Heart right ventricle (tissue), 16 donors: ENCODE data around the gene CCNL1. TPM values are rescaled to one million over a fixed set of nuclear protein-coding genes. Genes with fewer than 3 reads are reported as not detected.

Source experiments
- ATAC-seq, 8 donors: fragments of 200-7000 bp; cut with Tn5 transposase; one replicate each; pipeline ENCODE4 v1.9.1; 2020; ENCODE audit warnings: mild to moderate bottlenecking in 8 of 8, moderate library complexity in 8 of 8, moderate number of reproducible peaks in 1 of 8
- DNase-seq, 2 donors: peaks; one replicate each; pipeline ENCODE4 v3.0.0-alpha.2; 2020
- H3K27ac ChIP-seq, 10 donors: fragments of 200-600 bp; sonication (generic) in 2 of 10; one replicate each; pipeline versions ENCODE4 v1.5.0 to v1.8.0; 2020 to 2022; ENCODE audit warnings: mild to moderate bottlenecking in 3 of 10
- H3K27me3 ChIP-seq, 7 donors: fragments of 200-600 bp; one replicate each; pipeline ENCODE4 v1.8.0; 2021 to 2022; ENCODE audit warnings: mild to moderate bottlenecking in 2 of 7
- H3K36me3 ChIP-seq, 9 donors: fragments of 200-600 bp; sonication (generic) in 1 of 9; one replicate each; pipeline versions ENCODE4 v1.5.0 to v1.8.0; 2020 to 2022; ENCODE audit warnings: mild to moderate bottlenecking in 2 of 9
- H3K4me1 ChIP-seq, 9 donors: fragments of 200-600 bp; sonication (generic) in 1 of 9; one replicate each; pipeline versions ENCODE4 v1.5.0 to v1.8.0; 2020 to 2022; ENCODE audit warnings: mild to moderate bottlenecking in 4 of 9
- H3K4me3 ChIP-seq, 10 donors: fragments of 200-600 bp; sonication (generic) in 2 of 10; one replicate each; pipeline versions ENCODE4 v1.5.0 to v1.8.0; 2020 to 2022; ENCODE audit warnings: mild to moderate bottlenecking in 7 of 10, moderate library complexity in 2 of 10
- H3K9me3 ChIP-seq, 11 donors: fragments of 200-600 bp in 10 of 11; sonication (generic) in 2 of 11; one replicate each; pipeline versions ENCODE4 v1.5.0 to v1.8.0; 2013 to 2022; ENCODE audit warnings: mild to moderate bottlenecking in 2 of 11, control low read depth in 1 of 11, moderate library complexity in 1 of 11
- WGBS, 2 donors: extraction: QIAGEN DNeasy Blood & Tissue Kit; methylation state at CpG; one replicate each; pipeline ENCODE4 v1.1.7; 2013; ENCODE audit warnings: inconsistent platforms in 1 of 2; 5-methylcytosine and 5-hydroxymethylcytosine counted together
- intact Hi-C, 10 donors: fragments of 100-400 bp; cut with DNase I; formaldehyde crosslinking; loops; one replicate each; pipeline versions ENCODE4 v1.11.1 to v1.14.2; 2022
- polyA plus RNA-seq, 2 donors: library from polyadenylated mRNA; stranded (reverse); fragments of 200-250 nt; gene quantifications; one replicate each; pipeline ENCODE4 v1.2.3, GENCODE V29; 2013
- total RNA-seq, 10 donors: library from RNA; stranded (reverse); fragmentation: NEBNext Ultra II Directional in 3 of 10; extraction: Animal tissue kit (Norgen Biotek cat#: 25700) in 3 of 10; gene quantifications; one replicate each; pipeline versions ENCODE4 v1.2.1 to v1.2.4, GENCODE V29; 2021 to 2023
- TF ChIP-seq, protein P1 (sequence below), 9 donors: fragments of 200-600 bp; sonication (generic) in 2 of 9; IDR thresholded peaks; one replicate each; pipeline versions ENCODE4 v1.5.0 to v1.8.0; 2021 to 2022; ENCODE audit warnings: antibody characterized with exemption in 9 of 9, mild to moderate bottlenecking in 5 of 9, moderate library complexity in 1 of 9
- donor health status: Arrhythmogenic right ventricular cardiomyopathy.
- donor health status: ischemic (EF 13 %, LVEDD 7.1; RV severe dilation, severe dysfunction).
- donor health status: healthy with polysubstance abuse.
- donor health status: DM: no; HTN: yes; CAD: no.
- donor health status: DM: no; HTN: no; CAD: no.
- donor health status: ischemic (EF 25% LVEDD 6.9; RV normal size, moderate dysfunction).
- donor health status: ischemic (EF 25% LVEDD 5.7; RV mildly dilated, moderate dysfunction).
- donor health status: healthy.
- donor health status: DM: yes; HTN: yes; CAD: no.
- donor health status: Ischemic cardiomyopathy.
- donor health status: ischemic (EF 35%, LVEDD 5.7; RV mildly dilated, moderate dysfunction).
- donor health status: nonischemic (EF 11% LVEDD 7.7; RV severe dilation, severe dysfunction).
- donor health status: DM: yes; HTN: yes; CAD: no.
- donor health status: PGD.
- donor health status: ischemic (EF 29% LVEDD 5.4; RV normal size, mild dysfunction).
- donor health status: nonischemic (EF 23%, LVEDD 6.1; RV moderate dilation, normal function).

CCNL1 gene
- total and polyA plus RNA-seq, 12 donors, result 19.1 to 77.3 (median 24.7) TPM

DNA sequence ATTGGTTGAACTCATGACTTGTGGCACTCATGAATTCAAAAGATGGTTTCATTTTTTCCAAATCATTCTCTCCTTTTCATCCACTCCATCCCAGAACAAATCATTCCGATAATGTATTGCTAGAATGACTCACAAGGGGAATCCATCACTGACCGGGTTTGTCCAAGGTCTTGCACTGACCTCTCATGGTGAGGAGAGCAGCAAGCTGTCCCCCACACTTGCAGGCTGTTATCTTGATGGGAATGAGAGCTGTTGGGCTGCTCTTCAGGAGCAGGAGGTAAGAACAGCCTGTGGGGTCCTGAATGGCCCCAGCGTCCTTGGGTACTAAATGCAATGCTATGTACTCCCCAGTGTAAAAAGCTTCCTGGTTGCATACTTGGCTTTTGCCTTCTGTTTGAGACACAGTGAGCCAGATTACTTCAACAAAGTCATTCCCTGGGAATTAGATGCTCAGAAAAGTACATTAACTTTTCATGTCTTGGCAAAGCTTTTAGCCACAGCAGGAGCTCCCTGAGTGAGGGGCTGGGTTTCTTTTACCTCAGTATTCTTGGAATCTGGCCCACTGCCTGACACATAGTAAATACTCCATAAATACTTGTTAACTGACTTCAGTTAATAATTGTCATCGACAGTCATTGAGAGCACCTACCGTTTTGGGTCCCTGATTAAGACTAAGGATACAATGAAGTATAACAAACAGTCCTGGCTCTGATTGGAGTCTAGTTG is 24.1 kb downstream of the CCNL1 start:
- 40 to 45% methylated on average over 5 of the region's 5 CpGs for WGBS, 2 donors
- Histone ChIP-seq H3K4me1 (peaks cover 0 to 70% (median 43%) of the 10 kb centered on the region in 9 donors), H3K9me3 (no peaks in the 10 kb centered on the region), H3K27ac (peak overlapping the region; percentile 38 to 77 (median 56)), H3K4me3 (no peak overlapping the region), H3K27me3 (no peaks in the 10 kb centered on the region), H3K36me3 (peaks cover 0 to 31% (median 0%) of the 10 kb centered on the region in 9 donors)
- ATAC-seq (peak in 7 of 8 donors; percentile 16 to 53 (median 42)), DNase-seq (no peak)
- intact Hi-C loops, result loop anchor here (2.0 to 10.0 kb wide), 17 partner anchors 47 to 984 kb away; partner anchors contain the start of genes LEKR1 (in 4 of the 10), TIPARP (in 4 of the 10) and SSR3 (in 1 of the 10)
- TF ChIP-seq, protein P1, sequence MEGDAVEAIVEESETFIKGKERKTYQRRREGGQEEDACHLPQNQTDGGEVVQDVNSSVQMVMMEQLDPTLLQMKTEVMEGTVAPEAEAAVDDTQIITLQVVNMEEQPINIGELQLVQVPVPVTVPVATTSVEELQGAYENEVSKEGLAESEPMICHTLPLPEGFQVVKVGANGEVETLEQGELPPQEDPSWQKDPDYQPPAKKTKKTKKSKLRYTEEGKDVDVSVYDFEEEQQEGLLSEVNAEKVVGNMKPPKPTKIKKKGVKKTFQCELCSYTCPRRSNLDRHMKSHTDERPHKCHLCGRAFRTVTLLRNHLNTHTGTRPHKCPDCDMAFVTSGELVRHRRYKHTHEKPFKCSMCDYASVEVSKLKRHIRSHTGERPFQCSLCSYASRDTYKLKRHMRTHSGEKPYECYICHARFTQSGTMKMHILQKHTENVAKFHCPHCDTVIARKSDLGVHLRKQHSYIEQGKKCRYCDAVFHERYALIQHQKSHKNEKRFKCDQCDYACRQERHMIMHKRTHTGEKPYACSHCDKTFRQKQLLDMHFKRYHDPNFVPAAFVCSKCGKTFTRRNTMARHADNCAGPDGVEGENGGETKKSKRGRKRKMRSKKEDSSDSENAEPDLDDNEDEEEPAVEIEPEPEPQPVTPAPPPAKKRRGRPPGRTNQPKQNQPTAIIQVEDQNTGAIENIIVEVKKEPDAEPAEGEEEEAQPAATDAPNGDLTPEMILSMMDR (IDR thresholded peaks at IDR 0.05), result peak in 5 of 9 donors; percentile 14 to 50 (median 41)

DNA sequence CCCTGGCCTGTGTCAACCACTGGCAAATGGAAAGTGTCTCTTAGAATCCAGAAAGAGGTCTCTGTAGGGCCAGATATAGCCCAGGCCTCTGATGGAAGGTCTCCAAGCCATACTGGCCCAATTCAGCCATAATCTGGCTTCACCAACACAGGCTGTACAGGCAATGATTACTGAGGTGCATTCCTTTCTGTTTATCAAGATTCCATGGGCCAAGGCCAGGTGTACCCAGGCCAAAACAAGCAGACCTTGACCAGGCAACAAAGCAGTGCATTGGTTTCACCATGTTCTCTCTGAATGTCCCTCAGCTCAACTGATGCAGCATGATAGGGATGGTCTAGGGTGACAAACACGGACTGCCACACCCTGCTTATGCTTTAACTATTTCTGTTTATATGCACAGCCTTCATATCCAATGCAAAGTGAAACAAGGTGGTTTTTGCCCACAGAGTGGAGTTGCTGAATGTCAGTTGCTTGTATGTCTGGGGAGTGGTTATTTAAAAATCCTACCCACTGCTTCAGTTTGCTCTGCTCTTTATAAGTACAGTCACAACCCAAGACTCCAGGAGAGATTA is 25.2 kb downstream of the CCNL1 start:
- WGBS, 2 donors, result 35 to 42% methylated on average over 1 of the region's 1 CpG
- Histone ChIP-seq H3K36me3 (peaks cover 0 to 20% (median 0%) of the 10 kb centered on the region in 9 donors), H3K27ac (peak overlapping the region in 9 of 10 donors; percentile 38 to 77 (median 55)), H3K27me3 (no peaks in the 10 kb centered on the region), H3K4me1 (peaks cover 0 to 81% (median 54%) of the 10 kb centered on the region in 9 donors), H3K9me3 (no peaks in the 10 kb centered on the region), H3K4me3 (no peak overlapping the region)
- TF ChIP-seq, protein P1 (IDR thresholded peaks at IDR 0.05), result no peak
- intact Hi-C loops, result loop anchor here (2.0 to 10.0 kb wide), 18 partner anchors 46 to 982 kb away; partner anchors contain the start of genes LEKR1 (in 5 of the 10), TIPARP (in 3 of the 10) and SSR3 (in 1 of the 10)
- DNase-seq, result no peak
- ATAC-seq, result peak in 6 of 8 donors; percentile 5 to 66 (median 21)

DNA sequence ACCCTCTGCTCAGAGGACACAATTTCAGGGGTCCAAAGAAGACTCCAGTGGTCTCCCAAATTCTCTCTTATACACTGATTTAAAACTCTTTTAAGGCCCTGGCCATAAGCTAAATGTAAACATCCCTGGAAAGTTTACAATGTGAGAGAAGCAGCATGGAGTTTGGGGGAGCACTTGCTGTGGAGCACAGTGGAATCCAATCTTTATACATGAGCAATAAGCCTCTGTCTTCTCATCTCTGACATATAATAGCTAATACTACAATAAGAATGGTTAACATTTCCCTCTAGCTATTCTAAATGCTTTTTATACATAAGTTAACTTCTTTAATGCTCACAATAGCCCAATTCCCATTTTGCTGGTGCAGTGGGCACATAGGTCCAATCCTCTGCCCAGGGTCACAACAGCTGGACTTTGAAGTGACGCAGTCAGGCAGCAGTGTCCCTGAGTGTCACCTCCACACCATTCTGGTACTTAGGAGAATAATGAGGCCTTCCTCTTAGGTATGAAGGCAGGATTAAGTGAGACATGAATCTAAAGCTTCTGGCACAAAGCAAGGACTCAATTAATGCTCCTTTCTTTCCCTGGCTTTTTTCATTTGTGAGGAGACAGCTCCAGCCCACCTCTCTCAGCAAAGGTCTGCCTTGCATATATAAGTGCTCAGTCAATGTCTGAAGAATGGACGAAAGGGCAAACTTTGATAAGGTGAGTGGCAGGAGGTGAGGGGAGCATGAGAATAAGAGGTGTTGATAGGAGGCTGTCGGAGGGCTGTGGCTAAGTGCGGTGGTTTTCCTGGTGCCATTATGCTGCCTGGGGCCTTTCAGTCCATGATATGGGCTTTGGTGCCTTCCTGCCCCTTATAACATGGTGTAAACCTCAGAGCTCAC is 26.3 kb downstream of the CCNL1 start:
- peak in 2 of 8 donors; percentile 46 to 47 for ATAC-seq
- TF ChIP-seq, protein P1 (IDR thresholded peaks at IDR 0.05), result no peak
- peaks cover 0 to 10% (median 0%) of the 10 kb centered on the region in 9 donors for H3K36me3 ChIP-seq
- no peaks in the 10 kb centered on the region for H3K9me3 ChIP-seq
- H3K27me3 ChIP-seq, result no peaks in the 10 kb centered on the region
- WGBS, 2 donors, result 59 to 70% methylated on average over 4 of the region's 4 CpGs
- H3K27ac ChIP-seq, result peak overlapping the region in 7 of 10 donors; percentile 37 to 77 (median 55)
- DNase-seq, result no peak
- H3K4me1 ChIP-seq, result peaks cover 0 to 92% (median 65%) of the 10 kb centered on the region in 9 donors
- intact Hi-C loops, result loop anchor here (2.0 to 10.0 kb wide), 17 partner anchors 45 to 981 kb away; partner anchors contain the start of genes LEKR1 (in 2 of the 10), SSR3 (in 1 of the 10) and TIPARP (in 1 of the 10)
- H3K4me3 ChIP-seq, result no peak overlapping the region
